Cardiac muscle cell (in vitro differentiated cells and primary cell): ENCODE data around the gene CORO6. TPM values are rescaled to one million over a fixed set of nuclear protein-coding genes. Genes with fewer than 3 reads are reported as not detected.

Experiments
- DNase-seq, 2 donors: peaks; one replicate each; pipeline versions ENCODE4 v3.0.0 to v3.0.0-alpha.2; 2010 to 2017; ENCODE audit warnings: low read depth in 1 of 2, low spot score in 1 of 2
- H3K27ac ChIP-seq: fragments of 200-600 bp; sonication (generic); 2 replicates; pipeline ENCODE4 v1.5.1; 2016
- H3K27me3 ChIP-seq: fragments of 200-600 bp; sonication (generic); 2 replicates; pipeline ENCODE4 v1.6.0; 2016; ENCODE audit warnings: control low read depth
- H3K36me3 ChIP-seq: fragments of 200-600 bp; sonication (generic); 2 replicates; pipeline ENCODE4 v1.5.1; 2016; ENCODE audit warnings: control low read depth
- H3K4me1 ChIP-seq: fragments of 200-600 bp; sonication (generic); 2 replicates; pipeline ENCODE4 v1.8.1; 2017; ENCODE audit warnings: low read depth, mild to moderate bottlenecking, mixed run types
- H3K4me3 ChIP-seq: fragments of 200-600 bp; sonication (generic); 2 replicates; pipeline ENCODE4 v1.5.1; 2016; ENCODE audit warnings: mild to moderate bottlenecking
- H3K9me3 ChIP-seq: fragments of 200-600 bp; sonication (generic); 2 replicates; pipeline ENCODE4 v1.5.1; 2017; ENCODE audit warnings: low read depth, mild to moderate bottlenecking, control low read depth
- polyA plus RNA-seq: library from polyadenylated mRNA; unstranded; fragments of >200 nt; fragmentation: Nextera tagmentation; extraction: Ambion mirVana; gene quantifications from 2 replicates; pipeline ENCODE4 v1.2.1, GENCODE V29; 2016
- total RNA-seq: library from RNA; depleted of rRNA; stranded (reverse); fragments of >200 nt; gene quantifications from 2 replicates; pipeline ENCODE4 v1.2.3, GENCODE V29; 2016
- TF ChIP-seq, protein P1 (sequence below): IDR thresholded peaks from 2 replicates; pipeline ENCODE4 v1.5.1; 2012; ENCODE audit warnings: low read depth, mild to moderate bottlenecking, low read length

The CORO6 gene
- total and polyA plus RNA-seq, 2 experiments from 2014 or later, result 163 to 243 TPM

GRCh38 chr17:29589524-29590410 lies 32.9 kb downstream of the CORO6 start, which contains the start of gene GIT1:
Gene GIT1 (minus strand): TSS chr17:29589648. CDS start chr17:29589378, 270 bp downstream.
- Histone ChIP-seq H3K4me3 (peak within 1 kb of the TSS; percentile 46), H3K36me3 (no peaks in the 10 kb centered on the region), H3K9me3 (no peaks in the 10 kb centered on the region), H3K27ac (no peak within 1 kb of the TSS), H3K27me3 (peaks cover 7% of the 10 kb centered on the region), H3K4me1 (peaks cover 19% of the 10 kb centered on the region)
- TF ChIP-seq, protein P1, sequence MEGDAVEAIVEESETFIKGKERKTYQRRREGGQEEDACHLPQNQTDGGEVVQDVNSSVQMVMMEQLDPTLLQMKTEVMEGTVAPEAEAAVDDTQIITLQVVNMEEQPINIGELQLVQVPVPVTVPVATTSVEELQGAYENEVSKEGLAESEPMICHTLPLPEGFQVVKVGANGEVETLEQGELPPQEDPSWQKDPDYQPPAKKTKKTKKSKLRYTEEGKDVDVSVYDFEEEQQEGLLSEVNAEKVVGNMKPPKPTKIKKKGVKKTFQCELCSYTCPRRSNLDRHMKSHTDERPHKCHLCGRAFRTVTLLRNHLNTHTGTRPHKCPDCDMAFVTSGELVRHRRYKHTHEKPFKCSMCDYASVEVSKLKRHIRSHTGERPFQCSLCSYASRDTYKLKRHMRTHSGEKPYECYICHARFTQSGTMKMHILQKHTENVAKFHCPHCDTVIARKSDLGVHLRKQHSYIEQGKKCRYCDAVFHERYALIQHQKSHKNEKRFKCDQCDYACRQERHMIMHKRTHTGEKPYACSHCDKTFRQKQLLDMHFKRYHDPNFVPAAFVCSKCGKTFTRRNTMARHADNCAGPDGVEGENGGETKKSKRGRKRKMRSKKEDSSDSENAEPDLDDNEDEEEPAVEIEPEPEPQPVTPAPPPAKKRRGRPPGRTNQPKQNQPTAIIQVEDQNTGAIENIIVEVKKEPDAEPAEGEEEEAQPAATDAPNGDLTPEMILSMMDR, result no peak
- peak; percentile 91 to 95 for DNase-seq

DNA sequence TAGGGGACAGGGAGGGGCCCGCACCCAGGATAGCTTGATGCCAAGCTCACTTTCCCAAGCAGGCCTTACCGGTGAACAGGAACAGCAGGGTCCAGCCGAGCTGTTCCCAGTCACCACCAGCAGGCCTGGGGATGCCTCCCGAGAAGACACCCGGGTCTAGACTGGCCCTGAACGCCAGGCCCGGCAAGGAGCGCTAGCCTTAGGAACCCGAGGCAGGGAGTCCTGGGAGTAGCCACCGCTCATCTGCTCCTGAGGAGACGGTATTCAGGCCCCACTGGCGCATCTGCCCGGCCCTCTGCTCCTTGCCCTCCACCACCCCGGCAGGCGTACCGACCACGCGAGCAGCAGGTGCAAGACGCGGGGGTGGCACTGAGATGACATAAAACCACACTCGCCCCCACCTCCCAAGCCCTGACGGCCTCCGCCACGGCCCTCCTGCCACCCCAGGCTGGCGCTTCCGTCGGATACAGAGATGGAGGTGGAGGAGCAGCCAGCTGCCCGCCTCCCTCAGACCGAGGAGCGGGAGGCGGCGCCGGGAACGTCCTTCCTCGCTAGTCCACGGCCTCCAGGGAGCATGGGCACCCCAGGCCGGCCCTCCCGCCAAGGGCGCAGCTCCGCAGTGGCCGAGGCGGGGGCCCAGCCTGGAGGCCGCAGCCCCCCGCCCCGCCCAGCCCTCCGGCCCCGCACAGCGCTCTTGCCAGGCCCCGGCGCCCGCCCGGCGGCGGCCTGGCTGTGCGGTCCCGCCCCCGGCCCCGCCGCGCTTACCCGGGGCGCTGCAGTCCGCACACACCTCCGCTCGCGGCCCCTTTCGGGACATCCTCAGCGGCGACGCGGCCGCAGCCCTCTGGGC lies 33.9 kb downstream of the CORO6 start:
- Histone ChIP-seq H3K27ac (no peak overlapping the region), H3K27me3 (peaks cover 4% of the 10 kb centered on the region), H3K4me3 (peak overlapping the region; percentile 46), H3K4me1 (peaks cover 21% of the 10 kb centered on the region), H3K36me3 (no peaks in the 10 kb centered on the region), H3K9me3 (no peaks in the 10 kb centered on the region)
- DNase-seq, result peak; percentile 35 to 68
- TF ChIP-seq, protein P1, result no peak

GRCh38 chr17:29588017-29588561 lies 34.6 kb downstream of the CORO6 start:
- Histone ChIP-seq H3K27ac (no peak overlapping the region), H3K4me1 (peaks cover 18% of the 10 kb centered on the region), H3K9me3 (no peaks in the 10 kb centered on the region), H3K36me3 (no peaks in the 10 kb centered on the region), H3K27me3 (no peaks in the 10 kb centered on the region), H3K4me3 (peak overlapping the region; percentile 46)
- no peak for DNase-seq
- TF ChIP-seq, protein P1, result no peak

DNA sequence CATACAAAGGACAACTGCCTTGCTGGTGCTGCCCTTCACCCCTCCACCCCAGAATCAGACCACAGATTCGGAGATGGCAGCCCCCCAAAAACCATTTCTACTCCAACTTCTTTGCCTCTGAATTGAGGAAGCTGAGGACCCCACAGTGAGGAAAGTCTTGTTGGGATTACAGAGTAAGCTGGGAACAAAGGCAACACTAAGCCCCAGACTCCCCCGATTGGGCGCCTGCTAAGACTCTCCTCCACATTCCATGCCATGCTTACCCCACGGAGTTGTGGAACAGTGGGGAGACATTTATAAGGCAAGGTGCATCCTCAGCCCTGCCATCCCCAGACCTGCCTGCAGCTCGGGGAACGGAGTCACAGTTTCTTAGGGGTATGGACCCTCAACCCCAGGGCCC lies 35.1 kb downstream of the CORO6 start:
- TF ChIP-seq, protein P1, result no peak
- Histone ChIP-seq H3K36me3 (no peaks in the 10 kb centered on the region), H3K27me3 (no peaks in the 10 kb centered on the region), H3K9me3 (no peaks in the 10 kb centered on the region), H3K4me3 (no peak overlapping the region), H3K27ac (no peak overlapping the region), H3K4me1 (peaks cover 18% of the 10 kb centered on the region)
- DNase-seq, result no peak

- H3K4me3 ChIP-seq, result no peak overlapping the region
Observed at GRCh38 chr17:29586676-29587469, 35.8 kb downstream of the CORO6 start.

More at GRCh38 chr17:29586676-29587469, 35.8 kb downstream of the CORO6 start:
- Histone ChIP-seq H3K9me3 (no peaks in the 10 kb centered on the region), H3K27ac (no peak overlapping the region), H3K27me3 (no peaks in the 10 kb centered on the region), H3K36me3 (no peaks in the 10 kb centered on the region), H3K4me1 (peaks cover 18% of the 10 kb centered on the region)
- no peak for DNase-seq
- TF ChIP-seq, protein P1, result no peak
